Amygdala (tissue), 56 donors: Measurements from ENCODE around the gene ACBD6.

Source experiments
- DNase-seq, 56 donors: peaks; one replicate each; lab custom pipeline; 2025; lab: John Stamatoyannopoulos, UW

Gene ACBD6

GRCh38 chr1:180277476-180278193, 224.7 kb downstream of the ACBD6 start:
- DNase-seq: no peak

- DNase-seq: no peak
Observed at GRCh38 chr1:180275726-180276125, 226.7 kb downstream of the ACBD6 start.

GRCh38 chr1:180274221-180274620, 228.2 kb downstream of the ACBD6 start:
- DNase-seq: no peak

GRCh38 chr1:180273066-180273465, 229.3 kb downstream of the ACBD6 start:
- no peak for DNase-seq

- DNase-seq: no peak
Observed at GRCh38 chr1:180272395-180272794, 230.0 kb downstream of the ACBD6 start.

GRCh38 chr1:180271272-180272255, 230.8 kb downstream of the ACBD6 start:
- no peak for DNase-seq

- DNase-seq: no peak
Observed at GRCh38 chr1:180270530-180271271, 231.7 kb downstream of the ACBD6 start.

GRCh38 chr1:180269645-180270529, 232.5 kb downstream of the ACBD6 start:
- DNase-seq: no peak

GRCh38 chr1:180268556-180269075, 233.8 kb downstream of the ACBD6 start:
- no peak for DNase-seq

GRCh38 chr1:180267761-180268555, 234.4 kb downstream of the ACBD6 start:
- DNase-seq: no peak

- DNase-seq: no peak
Observed at GRCh38 chr1:180267211-180267561, 235.2 kb downstream of the ACBD6 start.

- DNase-seq: no peak
Observed at GRCh38 chr1:180266275-180267210, 235.8 kb downstream of the ACBD6 start.

GRCh38 chr1:180265871-180266270, 236.5 kb downstream of the ACBD6 start:
- DNase-seq: no peak

- DNase-seq: no peak
Observed at GRCh38 chr1:180265201-180265600, 237.2 kb downstream of the ACBD6 start.

- DNase-seq: no peak
Observed at GRCh38 chr1:180264595-180264994, 237.8 kb downstream of the ACBD6 start.

- no peak for DNase-seq
Observed at GRCh38 chr1:180262628-180263488, 239.5 kb downstream of the ACBD6 start.
